ENCODE measurements around the gene BAHCC1.

- TF ChIP-seq CTCF (conservative IDR thresholded peaks at IDR 0.05; ENCODE audit: low read depth, low read length) = no peak
- no peak for TF ChIP-seq EZH2phosphoT487 (IDR thresholded peaks at IDR 0.05; ENCODE audit: borderline replicate concordance, low read length)
- TF ChIP-seq EZH2 (IDR thresholded peaks at IDR 0.05; ENCODE audit: low read length, unreplicated experiment) = no peak
These were observed 28.4 kb downstream of the BAHCC1 start for GRCh38 chr17:81423698-81424071.
